Activated CD8-positive, alpha-beta T cell treated with anti-CD3 and anti-CD28 coated beads, Interleukin-2, amount 10 ng/mL, durations not matched to agents 7 days and 5 days (primary cell): ENCODE results near the gene TACR1. TPM values are rescaled to one million over a fixed set of nuclear protein-coding genes. Genes with fewer than 3 reads are reported as not detected.

ENCODE experiments used
- ATAC-seq: fragments of 150-1000 bp; cut with Tn5 transposase; one replicate; pipeline ENCODE4 v1.10.0; 2021; ENCODE audit warnings: moderate library complexity
- CTCF ChIA-PET: fragments of 350-600 bp; sonication (Branson Sonifier 250); formaldehyde crosslinking; loops from one replicate; lab custom pipeline; 2021; ENCODE audit warnings: antibody characterized with exemption; lab: Charles Lee
- POLR2A ChIA-PET: fragments of 350-600 bp; sonication (Branson Sonifier 250); formaldehyde crosslinking; loops from one replicate; lab custom pipeline; 2021; ENCODE audit warnings: antibody characterized with exemption; lab: Charles Lee
- DNase-seq: peaks from one replicate; pipeline ENCODE4 v3.0.0-alpha.2; 2020
- H3K27ac Mint-ChIP-seq: one replicate; pipeline ENCODE4 v1.8.0; 2021; ENCODE audit warnings: mild to moderate bottlenecking, mixed read lengths
- H3K27me3 Mint-ChIP-seq: one replicate; pipeline ENCODE4 v1.8.0; 2021; ENCODE audit warnings: low read depth, mixed read lengths
- H3K36me3 Mint-ChIP-seq: one replicate; pipeline ENCODE4 v1.8.0; 2021; ENCODE audit warnings: low read depth, mixed read lengths
- H3K4me1 Mint-ChIP-seq: one replicate; pipeline ENCODE4 v1.8.0; 2021; ENCODE audit warnings: low read depth, mixed read lengths
- H3K4me3 Mint-ChIP-seq: one replicate; pipeline ENCODE4 v1.8.0; 2021; ENCODE audit warnings: mild to moderate bottlenecking, mixed read lengths
- H3K9me3 Mint-ChIP-seq: one replicate; pipeline ENCODE4 v1.8.0; 2022; ENCODE audit warnings: mixed read lengths; ENCODE audit not compliant: insufficient read depth
- total RNA-seq, 2 experiments: library from RNA; stranded (reverse); gene quantifications; one replicate each; pipeline ENCODE4 v1.2.3, GENCODE V29; 2021

The TACR1 gene
- total RNA-seq, 2 experiments from 2014 or later: not detected

GRCh38 chr2:75033516-75033915 lies 165.8 kb downstream of the TACR1 start:
- Mint-ChIP-seq H3K9me3 (no peaks in the 10 kb centered on the region), H3K4me1 (peaks cover 17% of the 10 kb centered on the region), H3K4me3 (no peak overlapping the region), H3K27ac (no peak overlapping the region), H3K27me3 (no peaks in the 10 kb centered on the region), H3K36me3 (no peaks in the 10 kb centered on the region)
- POLR2A ChIA-PET: no interaction called here
- ATAC-seq (no peak), DNase-seq (no peak)
- CTCF ChIA-PET: no interaction called here

GRCh38 chr2:75031906-75032803 lies 167.2 kb downstream of the TACR1 start:
- Mint-ChIP-seq H3K4me3 (no peak overlapping the region), H3K4me1 (peaks cover 17% of the 10 kb centered on the region), H3K36me3 (no peaks in the 10 kb centered on the region), H3K9me3 (no peaks in the 10 kb centered on the region), H3K27ac (no peak overlapping the region), H3K27me3 (no peaks in the 10 kb centered on the region)
- ChIA-PET CTCF (no interaction called here), POLR2A (no interaction called here)
- DNase-seq (no peak), ATAC-seq (no peak)

GRCh38 chr2:75031171-75031570 lies 168.1 kb downstream of the TACR1 start:
- ChIA-PET CTCF (no interaction called here), POLR2A (no interaction called here)
- Mint-ChIP-seq H3K27ac (no peak overlapping the region), H3K4me1 (peaks cover 17% of the 10 kb centered on the region), H3K36me3 (no peaks in the 10 kb centered on the region), H3K27me3 (no peaks in the 10 kb centered on the region), H3K9me3 (no peaks in the 10 kb centered on the region), H3K4me3 (no peak overlapping the region)
- ATAC-seq (no peak), DNase-seq (no peak)

GRCh38 chr2:75030218-75031009 lies 168.9 kb downstream of the TACR1 start:
- H3K27me3 Mint-ChIP-seq: no peaks in the 10 kb centered on the region
- ATAC-seq (no peak), DNase-seq (no peak)
- no peaks in the 10 kb centered on the region for H3K9me3 Mint-ChIP-seq
- no peaks in the 10 kb centered on the region for H3K36me3 Mint-ChIP-seq
- ChIA-PET CTCF (no interaction called here), POLR2A (no interaction called here)
- H3K4me1 Mint-ChIP-seq: peaks cover 17% of the 10 kb centered on the region
- H3K4me3 Mint-ChIP-seq: no peak overlapping the region
- no peak overlapping the region for H3K27ac Mint-ChIP-seq

GRCh38 chr2:75027886-75028285 lies 171.4 kb downstream of the TACR1 start:
- H3K27ac Mint-ChIP-seq: no peak overlapping the region
- no peaks in the 10 kb centered on the region for H3K9me3 Mint-ChIP-seq
- H3K27me3 Mint-ChIP-seq: no peaks in the 10 kb centered on the region
- peaks cover 17% of the 10 kb centered on the region for H3K4me1 Mint-ChIP-seq
- no peak for ATAC-seq
- DNase-seq: no peak
- ChIA-PET POLR2A (no interaction called here), CTCF (no interaction called here)
- H3K4me3 Mint-ChIP-seq: no peak overlapping the region
- no peaks in the 10 kb centered on the region for H3K36me3 Mint-ChIP-seq

- H3K36me3 Mint-ChIP-seq: no peaks in the 10 kb centered on the region
- ChIA-PET CTCF (interaction anchor here (1.6 kb wide), 1 partner anchor 16 kb away, joined by 3 read pairs; no protein-coding TSS in a partner anchor), POLR2A (interaction anchor here (0.5 to 0.7 kb wide), 2 partner anchors 19 to 59 kb away, joined by 3 to 4 read pairs; no protein-coding TSS in a partner anchor)
- no peak overlapping the region for H3K27ac Mint-ChIP-seq
- ATAC-seq: no peak
- H3K4me1 Mint-ChIP-seq: peaks cover 7% of the 10 kb centered on the region
- H3K9me3 Mint-ChIP-seq: no peaks in the 10 kb centered on the region
- DNase-seq: no peak
- peaks cover 6% of the 10 kb centered on the region for H3K27me3 Mint-ChIP-seq
- no peak overlapping the region for H3K4me3 Mint-ChIP-seq
Observed at GRCh38 chr2:75025633-75026380, 173.5 kb downstream of the TACR1 start.

GRCh38 chr2:75025216-75025615 lies 174.1 kb downstream of the TACR1 start:
- ChIA-PET CTCF (interaction anchor here (1.0 to 1.6 kb wide), 2 partner anchors 16 to 26 kb away, joined by 3 read pairs; no protein-coding TSS in a partner anchor), POLR2A (no interaction called here)
- no peak overlapping the region for H3K27ac Mint-ChIP-seq

GRCh38 chr2:75023666-75024455 lies 175.5 kb downstream of the TACR1 start:
- H3K4me3 Mint-ChIP-seq: no peak overlapping the region
- CTCF ChIA-PET: interaction anchor here (1.0 kb wide), 2 partner anchors 28 to 42 kb away, joined by 3 read pairs; no protein-coding TSS in a partner anchor
- H3K27me3 Mint-ChIP-seq: peaks cover 6% of the 10 kb centered on the region
- no peaks in the 10 kb centered on the region for H3K4me1 Mint-ChIP-seq
- H3K9me3 Mint-ChIP-seq: no peaks in the 10 kb centered on the region
- DNase-seq (no peak), ATAC-seq (no peak)
- no peak overlapping the region for H3K27ac Mint-ChIP-seq
- no peaks in the 10 kb centered on the region for H3K36me3 Mint-ChIP-seq
- POLR2A ChIA-PET: no interaction called here

More at GRCh38 chr2:75025216-75025615, 174.1 kb downstream of the TACR1 start:
- no peak for ATAC-seq
- Mint-ChIP-seq H3K4me1 (peaks cover 1% of the 10 kb centered on the region), H3K27me3 (peaks cover 6% of the 10 kb centered on the region), H3K4me3 (no peak overlapping the region), H3K9me3 (no peaks in the 10 kb centered on the region), H3K36me3 (no peaks in the 10 kb centered on the region)
- no peak for DNase-seq

GRCh38 chr2:75022516-75022915 lies 176.8 kb downstream of the TACR1 start:
- ATAC-seq (no peak), DNase-seq (no peak)
- no peaks in the 10 kb centered on the region for H3K9me3 Mint-ChIP-seq
- no peaks in the 10 kb centered on the region for H3K36me3 Mint-ChIP-seq
- H3K4me1 Mint-ChIP-seq: no peaks in the 10 kb centered on the region
- CTCF ChIA-PET: interaction anchor here (0.8 kb wide), 1 partner anchor 480 kb away, joined by 3 read pairs; no protein-coding TSS in a partner anchor
- H3K27me3 Mint-ChIP-seq: peaks cover 6% of the 10 kb centered on the region
- POLR2A ChIA-PET: no interaction called here
- no peak overlapping the region for H3K27ac Mint-ChIP-seq
- H3K4me3 Mint-ChIP-seq: no peak overlapping the region

GRCh38 chr2:75021672-75022071 lies 177.6 kb downstream of the TACR1 start:
- H3K27ac Mint-ChIP-seq: no peak overlapping the region
- H3K9me3 Mint-ChIP-seq: no peaks in the 10 kb centered on the region
- DNase-seq: no peak
- ChIA-PET POLR2A (no interaction called here), CTCF (no interaction called here)
- H3K4me1 Mint-ChIP-seq: no peaks in the 10 kb centered on the region
- H3K36me3 Mint-ChIP-seq: no peaks in the 10 kb centered on the region
- H3K27me3 Mint-ChIP-seq: peaks cover 6% of the 10 kb centered on the region
- no peak overlapping the region for H3K4me3 Mint-ChIP-seq
- no peak for ATAC-seq

- Mint-ChIP-seq H3K4me3 (no peak overlapping the region), H3K27ac (no peak overlapping the region), H3K4me1 (no peaks in the 10 kb centered on the region), H3K27me3 (peaks cover 6% of the 10 kb centered on the region), H3K9me3 (no peaks in the 10 kb centered on the region), H3K36me3 (no peaks in the 10 kb centered on the region)
- CTCF ChIA-PET: no interaction called here
- DNase-seq: no peak
- POLR2A ChIA-PET: no interaction called here
- no peak for ATAC-seq
Observed at GRCh38 chr2:75020476-75020875, 178.8 kb downstream of the TACR1 start.
